A673 (cell line): ENCODE results near the gene GATA2. TPM values are rescaled to one million over a fixed set of nuclear protein-coding genes. Genes with fewer than 3 reads are reported as not detected.

Source experiments
- BruUV-seq: library from RNA; stranded (reverse); fragments of 400-500 nt; replicated peaks from 2 replicates; lab custom pipeline; 2021; lab: Mats Ljungman, UMichigan
- CTCF ChIA-PET: fragments of 300-600 bp; sonication (Branson Sonifier 250); formaldehyde crosslinking; loops from one replicate; lab custom pipeline; 2022; ENCODE audit warnings: antibody characterized with exemption; lab: Charles Lee
- POLR2A ChIA-PET: fragments of 300-600 bp; sonication (Branson Sonifier 250); formaldehyde crosslinking; loops from one replicate; lab custom pipeline; 2022; ENCODE audit warnings: antibody characterized with exemption; ENCODE audit not compliant: low non-redundant PET; lab: Charles Lee
- DNase-seq: peaks from one replicate; pipeline ENCODE4 v3.0.0-alpha.2; 2015; ENCODE audit warnings: low spot score
- H3K27ac ChIP-seq: fragments of 200-600 bp; sonication (generic); 2 replicates; pipeline ENCODE4 v1.5.1; 2016; ENCODE audit warnings: mixed run types, low read depth, mild to moderate bottlenecking, mixed read lengths, antibody characterized with exemption, low read length; ENCODE audit not compliant: poor library complexity, severe bottlenecking
- H3K27me3 ChIP-seq: fragments of 200-600 bp; sonication (generic); replicated peaks from 2 replicates; pipeline ENCODE4 v1.6.1; 2017; ENCODE audit warnings: mixed run types, low read depth, mild to moderate bottlenecking, mixed read lengths, antibody characterized with exemption, low read length; ENCODE audit not compliant: insufficient read depth, poor library complexity
- H3K36me3 ChIP-seq: fragments of 200-600 bp; sonication (generic); 2 replicates; pipeline ENCODE4 v1.6.1; 2016; ENCODE audit warnings: mixed run types, mild to moderate bottlenecking, mixed read lengths, antibody characterized with exemption, low read length; ENCODE audit not compliant: insufficient read depth, poor library complexity, severe bottlenecking
- H3K4me1 ChIP-seq: fragments of 200-600 bp; sonication (generic); 2 replicates; pipeline ENCODE4 v1.6.1; 2017; ENCODE audit warnings: mixed run types, mild to moderate bottlenecking, mixed read lengths, antibody characterized with exemption, low read length; ENCODE audit not compliant: insufficient read depth, poor library complexity, severe bottlenecking
- H3K4me3 ChIP-seq: fragments of 200-600 bp; sonication (generic); 2 replicates; pipeline ENCODE4 v1.5.1; 2016; ENCODE audit warnings: low read depth, mixed run types, mild to moderate bottlenecking, mixed read lengths, low read length; ENCODE audit not compliant: poor library complexity, severe bottlenecking
- H3K9me3 ChIP-seq: fragments of 200-600 bp; sonication (generic); 2 replicates; pipeline ENCODE4 v1.6.1; 2016; ENCODE audit warnings: mixed run types, low read depth, mild to moderate bottlenecking, mixed read lengths, antibody characterized with exemption, low read length; ENCODE audit not compliant: poor library complexity, severe bottlenecking
- EZH2 ChIP-seq: fragments of 200-600 bp; sonication (generic); IDR thresholded peaks from 2 replicates; pipeline ENCODE4 v1.6.1; 2017; ENCODE audit warnings: borderline replicate concordance, low read depth, mild to moderate bottlenecking, mixed read lengths, antibody characterized with exemption, low read length; ENCODE audit not compliant: poor library complexity, severe bottlenecking
- intact Hi-C: fragments of 100-400 bp; cut with micrococcal nuclease; formaldehyde crosslinking; loops from one replicate; pipeline ENCODE4 v1.10.0; 2022; ENCODE audit not compliant: unreplicated experiment
- total RNA-seq: library from RNA; stranded (reverse); gene quantifications from 2 replicates; pipeline ENCODE4 v1.2.3, GENCODE V29; 2021
- TF ChIP-seq, protein P1 (sequence below): fragments of 300-800, 200-600 bp; sonication (generic); conservative IDR thresholded peaks from 2 replicates; pipeline ENCODE4 v1.5.1; 2017; ENCODE audit warnings: low read depth, mild to moderate bottlenecking, antibody characterized with exemption, low read length, moderate library complexity, mixed read lengths

Gene GATA2
- total RNA-seq, 1 experiment from 2014 or later = 19.4 TPM

DNA sequence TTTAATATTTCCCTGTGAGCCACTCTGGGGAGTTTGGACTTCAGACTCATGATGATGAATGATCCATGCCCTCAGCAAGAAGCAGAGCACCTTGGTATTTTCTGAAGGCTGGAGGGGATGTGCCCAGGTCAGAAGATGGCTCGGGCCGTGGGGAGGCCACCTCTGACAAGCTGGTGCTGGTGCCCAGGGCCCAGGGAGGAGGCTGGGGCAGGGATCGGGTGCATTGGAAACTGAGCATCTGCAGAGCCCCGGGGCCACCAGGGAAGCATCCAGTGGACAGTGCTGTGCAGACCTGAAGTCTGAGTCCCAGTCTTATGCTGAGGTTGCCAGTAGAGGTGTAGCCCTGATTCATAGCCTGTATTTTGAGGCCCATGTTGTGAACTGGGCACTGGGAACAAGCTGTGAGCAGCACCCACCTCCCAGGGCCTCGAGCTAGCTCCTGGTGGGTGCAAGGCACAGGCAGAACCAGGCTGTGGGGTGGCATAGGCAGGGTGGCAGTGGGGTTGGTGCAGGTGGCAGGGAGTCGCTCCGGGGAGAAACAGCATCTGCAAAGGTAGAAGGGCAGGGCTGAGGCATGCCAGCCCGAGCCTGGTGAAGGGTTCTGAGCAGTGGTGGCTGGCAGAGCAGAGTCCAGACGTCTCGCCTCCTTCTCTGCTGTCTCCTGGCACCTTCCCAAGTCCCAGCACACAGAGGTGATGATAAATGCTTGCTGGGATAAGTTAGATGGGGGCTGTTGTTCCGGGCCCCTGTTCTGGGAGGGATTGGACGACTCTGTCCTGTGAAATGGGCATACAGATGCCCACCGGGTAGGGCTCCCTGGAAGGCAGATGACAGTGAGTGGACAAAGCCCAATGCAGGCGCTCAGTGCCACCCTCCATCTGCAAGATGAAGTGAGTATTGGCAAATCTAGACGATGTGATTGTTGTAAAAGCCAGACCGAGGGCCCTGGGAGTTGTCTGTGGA lies 36.9 kb downstream of the GATA2 start:
- H3K27ac ChIP-seq = no peak overlapping the region
- DNase-seq = no peak
- no peak overlapping the region for H3K4me3 ChIP-seq
- no peaks in the 10 kb centered on the region for H3K4me1 ChIP-seq
- no peaks in the 10 kb centered on the region for H3K27me3 ChIP-seq
- CTCF ChIA-PET = no interaction called here
- H3K9me3 ChIP-seq = no peaks in the 10 kb centered on the region
- no TSS peak for BruUV-seq
- no peaks in the 10 kb centered on the region for H3K36me3 ChIP-seq
- TF ChIP-seq, protein P1, sequence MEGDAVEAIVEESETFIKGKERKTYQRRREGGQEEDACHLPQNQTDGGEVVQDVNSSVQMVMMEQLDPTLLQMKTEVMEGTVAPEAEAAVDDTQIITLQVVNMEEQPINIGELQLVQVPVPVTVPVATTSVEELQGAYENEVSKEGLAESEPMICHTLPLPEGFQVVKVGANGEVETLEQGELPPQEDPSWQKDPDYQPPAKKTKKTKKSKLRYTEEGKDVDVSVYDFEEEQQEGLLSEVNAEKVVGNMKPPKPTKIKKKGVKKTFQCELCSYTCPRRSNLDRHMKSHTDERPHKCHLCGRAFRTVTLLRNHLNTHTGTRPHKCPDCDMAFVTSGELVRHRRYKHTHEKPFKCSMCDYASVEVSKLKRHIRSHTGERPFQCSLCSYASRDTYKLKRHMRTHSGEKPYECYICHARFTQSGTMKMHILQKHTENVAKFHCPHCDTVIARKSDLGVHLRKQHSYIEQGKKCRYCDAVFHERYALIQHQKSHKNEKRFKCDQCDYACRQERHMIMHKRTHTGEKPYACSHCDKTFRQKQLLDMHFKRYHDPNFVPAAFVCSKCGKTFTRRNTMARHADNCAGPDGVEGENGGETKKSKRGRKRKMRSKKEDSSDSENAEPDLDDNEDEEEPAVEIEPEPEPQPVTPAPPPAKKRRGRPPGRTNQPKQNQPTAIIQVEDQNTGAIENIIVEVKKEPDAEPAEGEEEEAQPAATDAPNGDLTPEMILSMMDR = no peak
- no peak for TF ChIP-seq EZH2
- POLR2A ChIA-PET = no interaction called here
- intact Hi-C loops = no loop called here

DNA sequence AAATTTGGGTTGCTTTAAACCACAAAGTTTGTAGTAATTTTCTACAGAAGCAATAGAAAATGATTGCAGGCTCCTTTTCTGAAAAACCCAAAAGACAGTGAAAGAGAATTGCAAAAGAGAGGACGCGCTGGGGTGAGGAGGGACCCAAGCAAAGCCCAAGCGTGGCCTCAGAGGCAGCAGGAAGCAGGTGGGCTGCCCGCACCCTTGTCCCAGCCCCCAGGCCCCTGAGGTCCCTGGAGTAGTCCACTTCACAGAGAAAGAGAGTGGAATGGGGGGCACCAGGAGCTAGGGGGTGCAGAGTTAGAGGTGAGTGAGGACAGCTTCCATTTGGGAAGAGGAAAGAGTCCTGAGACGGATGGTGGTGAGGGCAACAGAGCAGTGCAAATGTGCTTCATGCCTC lies 37.9 kb downstream of the GATA2 start:
- no peak for TF ChIP-seq EZH2
- TF ChIP-seq, protein P1 = no peak
- DNase-seq = no peak
- ChIA-PET CTCF (no interaction called here), POLR2A (no interaction called here)
- no peak overlapping the region for H3K27ac ChIP-seq
- intact Hi-C loops = no loop called here
- no peak overlapping the region for H3K4me3 ChIP-seq
- H3K9me3 ChIP-seq = no peaks in the 10 kb centered on the region
- no peaks in the 10 kb centered on the region for H3K36me3 ChIP-seq
- BruUV-seq = no TSS peak
- no peaks in the 10 kb centered on the region for H3K4me1 ChIP-seq
- no peaks in the 10 kb centered on the region for H3K27me3 ChIP-seq

DNA sequence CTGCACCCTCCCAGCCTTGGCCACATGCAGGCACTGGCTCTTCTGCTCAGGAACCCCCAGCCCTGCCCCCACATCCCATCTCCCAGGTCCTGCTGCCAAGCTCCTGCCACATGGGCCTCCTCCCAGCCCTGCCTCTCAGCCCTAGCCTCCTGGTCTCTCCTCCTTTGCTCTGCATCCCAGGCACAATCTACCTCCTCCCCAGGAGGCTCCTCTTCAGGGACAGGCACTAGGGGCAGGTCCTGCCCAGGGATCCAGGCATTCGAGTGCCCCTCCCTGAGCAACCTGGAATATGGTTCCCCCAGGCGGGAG lies 38.7 kb downstream of the GATA2 start:
- Histone ChIP-seq H3K27me3 (no peaks in the 10 kb centered on the region), H3K4me3 (no peak overlapping the region), H3K36me3 (no peaks in the 10 kb centered on the region), H3K9me3 (no peaks in the 10 kb centered on the region), H3K4me1 (no peaks in the 10 kb centered on the region), H3K27ac (no peak overlapping the region)
- POLR2A ChIA-PET = no interaction called here
- TF ChIP-seq, protein P1 = no peak
- no peak for TF ChIP-seq EZH2
- no peak for DNase-seq
- intact Hi-C loops = no loop called here
- no TSS peak for BruUV-seq
- CTCF ChIA-PET = no interaction called here
